ENCODE data around the gene SNRNP48.

The SNRNP48 gene

GRCh38 chr6:7594579-7595125 lies 4.7 kb downstream of the SNRNP48 start:
- no peak for DNase-seq (ENCODE audit: low read depth)

- no peak for DNase-seq (ENCODE audit: low read depth)
Measured at GRCh38 chr6:7604003-7604402, 14.0 kb downstream of the SNRNP48 start.

- no peak for DNase-seq (ENCODE audit: low read depth)
Measured at GRCh38 chr6:7604506-7604905, 14.5 kb downstream of the SNRNP48 start.

GRCh38 chr6:7615611-7616383 lies 25.8 kb downstream of the SNRNP48 start:
- DNase-seq (ENCODE audit: low read depth), result no peak

- DNase-seq (ENCODE audit: low read depth), result no peak
Measured at GRCh38 chr6:7617801-7618764, 28.1 kb downstream of the SNRNP48 start.

GRCh38 chr6:7621761-7622160 lies 31.8 kb downstream of the SNRNP48 start:
- DNase-seq (ENCODE audit: low read depth), result no peak

- no peak for DNase-seq (ENCODE audit: low read depth)
Measured at GRCh38 chr6:7624796-7625710, 35.1 kb downstream of the SNRNP48 start.

GRCh38 chr6:7628479-7628878 lies 38.5 kb downstream of the SNRNP48 start:
- DNase-seq (ENCODE audit: low read depth), result no peak

- DNase-seq (ENCODE audit: low read depth), result no peak
Measured at GRCh38 chr6:7628909-7629308, 38.9 kb downstream of the SNRNP48 start.

GRCh38 chr6:7629321-7629720 lies 39.3 kb downstream of the SNRNP48 start:
- no peak for DNase-seq (ENCODE audit: low read depth)

- DNase-seq (ENCODE audit: low read depth), result no peak
Measured at GRCh38 chr6:7630792-7631191, 40.8 kb downstream of the SNRNP48 start.

GRCh38 chr6:7631466-7631865 lies 41.5 kb downstream of the SNRNP48 start:
- no peak for DNase-seq (ENCODE audit: low read depth)

- DNase-seq (ENCODE audit: low read depth), result no peak
Measured at GRCh38 chr6:7632501-7633290, 42.7 kb downstream of the SNRNP48 start.

- no peak for DNase-seq (ENCODE audit: low read depth)
Measured at GRCh38 chr6:7633361-7633760, 43.4 kb downstream of the SNRNP48 start.

GRCh38 chr6:7636151-7636550 lies 46.2 kb downstream of the SNRNP48 start:
- DNase-seq (ENCODE audit: low read depth), result no peak

GRCh38 chr6:7637533-7637932 lies 47.5 kb downstream of the SNRNP48 start:
- DNase-seq (ENCODE audit: low read depth), result no peak

GRCh38 chr6:7639427-7639826 lies 49.4 kb downstream of the SNRNP48 start:
- DNase-seq (ENCODE audit: low read depth), result no peak

GRCh38 chr6:7640016-7640415 lies 50.0 kb downstream of the SNRNP48 start:
- DNase-seq (ENCODE audit: low read depth), result no peak

- no peak for DNase-seq (ENCODE audit: low read depth)
Measured at GRCh38 chr6:7640607-7641577, 50.9 kb downstream of the SNRNP48 start.

- no peak for DNase-seq (ENCODE audit: low read depth)
Measured at GRCh38 chr6:7642791-7643190, 52.8 kb downstream of the SNRNP48 start.

All from CMK (cell line).